GM21381 (cell line): Measurements from ENCODE around the gene ADCY9.
"Not testable (repeated sequence)": the region's sequence is repeated elsewhere in the genome, so short reads cannot be mapped to it uniquely, and the experiment has no call there.

Experiments
- ATAC-seq: cut with Tn5 transposase; IDR thresholded peaks from one replicate; pipeline ENCODE4 v1.9.1; 2021; ENCODE audit warnings: mild to moderate bottlenecking, moderate library complexity; ENCODE audit not compliant: unreplicated experiment

ADCY9 gene

DNA sequence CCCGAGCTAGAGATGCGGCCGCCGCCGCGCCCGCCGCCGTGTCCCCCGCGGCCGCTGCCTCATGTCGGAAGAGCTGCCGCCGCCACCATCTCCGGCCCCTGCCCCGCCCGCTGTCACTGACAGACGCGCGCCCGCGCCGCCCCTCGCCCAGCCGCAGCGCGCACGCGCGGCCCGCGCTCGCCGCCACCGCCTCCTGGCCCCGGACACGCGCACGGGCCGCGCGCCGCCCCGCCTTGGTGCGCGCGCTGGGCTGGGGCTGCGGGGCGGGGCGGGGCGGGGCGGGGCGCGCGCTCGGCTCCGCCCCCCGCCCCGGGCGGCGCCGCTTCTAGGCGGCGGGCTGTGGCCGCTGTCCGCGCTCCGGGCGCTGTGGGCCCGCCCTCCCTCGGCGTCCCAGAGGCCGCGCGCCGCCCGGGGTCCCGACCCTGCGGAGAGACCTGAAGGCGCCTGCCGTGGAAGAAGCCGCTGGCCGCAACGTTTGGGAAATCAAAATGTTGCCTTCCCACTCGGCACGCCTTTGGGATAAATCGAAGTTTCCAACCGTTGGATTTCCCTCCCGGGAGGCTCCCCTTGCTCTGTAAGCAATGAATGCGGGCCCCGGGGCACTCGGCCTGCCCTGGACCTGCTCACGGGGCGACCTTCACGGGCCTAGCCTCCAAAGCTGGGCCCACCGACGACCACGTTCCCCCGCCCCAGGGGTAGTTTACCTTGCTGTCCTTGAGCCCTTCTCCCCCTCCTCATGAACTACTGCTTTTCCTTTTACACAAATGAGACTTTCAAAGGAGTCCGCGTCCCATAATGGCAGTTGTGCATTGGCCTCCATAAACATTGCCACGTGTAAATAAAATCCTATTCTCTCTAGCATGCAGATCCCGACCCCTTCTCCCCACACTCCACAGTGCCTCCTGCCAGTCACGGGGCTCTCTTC is at the start of gene ADCY9:
Gene ADCY9, minus strand, starts transcription at position 118 of the 925 bp plus-strand sequence. CDS start 1,000 bp downstream, outside the sequence.
- peak; percentile 73 for ATAC-seq

DNA sequence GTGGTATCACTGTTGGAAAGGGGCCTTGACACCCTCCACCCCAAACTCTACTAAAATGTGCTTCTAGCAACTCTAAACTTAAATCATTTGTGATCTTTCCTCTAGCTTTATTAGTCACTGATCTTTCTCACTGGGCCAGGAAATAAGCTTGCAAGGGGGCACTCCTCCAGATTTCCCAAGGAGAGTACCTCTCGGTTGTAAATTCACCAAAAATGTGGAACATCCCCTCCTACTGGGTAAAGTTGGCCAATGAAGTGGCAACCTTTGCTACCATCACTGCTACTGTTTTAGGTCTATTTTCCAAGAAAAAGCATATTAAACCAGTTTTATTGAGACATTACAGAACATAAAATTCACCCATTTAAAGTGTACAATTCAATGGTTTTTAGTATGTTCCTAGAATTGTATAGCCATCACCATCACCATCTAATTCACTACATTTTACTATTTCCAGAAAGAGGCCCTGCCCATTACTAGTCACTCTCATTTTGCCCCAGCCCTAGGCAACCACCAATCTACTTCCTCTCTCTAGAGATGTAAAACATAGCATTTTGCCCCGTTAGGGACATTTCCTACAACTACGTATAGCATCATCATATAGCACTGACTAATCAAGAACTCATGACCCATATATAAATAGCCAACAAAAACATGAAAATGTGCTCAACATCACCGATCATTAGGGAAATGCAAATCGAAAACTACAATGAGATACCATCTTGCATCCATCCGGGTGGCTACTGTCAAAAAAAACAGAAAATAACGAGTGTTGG is 44.6 kb upstream of the ADCY9 start:
- no peak for ATAC-seq

DNA sequence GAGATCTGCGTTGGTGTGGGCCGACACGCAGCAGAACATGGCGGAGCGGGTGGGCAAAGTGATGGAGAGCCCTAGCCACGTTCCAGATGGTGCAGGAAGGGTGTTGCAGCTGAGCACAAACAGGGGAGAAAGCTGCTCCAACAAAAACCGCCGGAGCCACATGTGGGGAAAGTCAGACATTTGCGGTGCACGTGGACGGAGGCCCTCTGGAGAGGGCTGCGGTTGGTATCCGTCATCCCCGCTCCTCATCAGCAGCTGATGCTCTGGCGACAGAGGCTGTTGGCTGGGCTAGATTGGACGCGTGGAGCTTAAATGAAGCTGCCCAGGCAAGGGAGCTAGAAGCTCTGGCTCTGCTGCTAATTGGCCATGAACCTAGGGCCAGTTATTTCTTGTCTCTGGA is 43.5 kb upstream of the ADCY9 start:
- no peak for ATAC-seq

DNA sequence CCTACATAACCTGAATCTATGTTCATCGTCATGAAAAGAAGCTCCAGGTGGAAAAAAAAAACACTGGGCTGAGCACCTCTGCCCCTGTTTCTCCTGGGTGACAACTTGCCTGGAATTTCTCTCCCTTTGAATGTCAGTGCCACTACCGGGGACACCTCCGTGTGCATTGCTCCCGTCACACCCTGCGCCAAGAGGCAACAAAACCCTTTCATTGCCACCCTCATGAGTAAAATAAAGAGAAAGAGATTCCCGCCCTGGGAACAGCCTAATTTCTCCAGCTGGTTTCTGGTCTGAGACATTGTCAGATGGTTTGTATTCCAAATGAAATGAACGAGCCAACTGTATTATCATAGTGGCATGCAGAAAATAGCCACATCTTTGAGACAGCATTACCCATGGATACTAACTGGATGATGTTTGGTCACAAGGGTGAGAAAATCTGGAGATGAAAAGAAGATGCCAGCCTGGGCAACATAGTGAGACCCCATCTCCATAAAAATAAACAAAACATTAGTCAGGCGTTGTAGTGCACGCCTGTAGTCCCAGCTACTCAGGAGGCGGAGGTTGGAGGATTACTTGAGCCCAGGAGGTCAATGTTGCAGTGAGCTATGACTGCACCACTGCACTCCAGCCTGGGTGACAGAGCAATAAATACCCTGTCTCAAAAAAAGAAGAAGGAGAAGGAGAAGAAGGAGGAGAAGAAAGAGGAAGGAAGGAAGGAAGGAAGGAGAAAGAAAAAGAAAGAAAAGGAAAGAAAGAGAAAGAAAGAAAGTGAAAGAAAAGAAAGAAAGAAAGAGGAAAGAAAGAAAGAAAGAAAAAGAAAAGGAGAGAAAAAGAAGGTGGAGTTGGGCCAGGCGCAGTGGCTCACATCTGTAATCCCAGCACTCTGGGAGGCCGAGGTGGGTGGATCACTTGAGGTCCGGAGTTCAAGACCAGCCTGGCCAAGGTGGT is 42.2 kb upstream of the ADCY9 start:
- no peak for ATAC-seq

DNA sequence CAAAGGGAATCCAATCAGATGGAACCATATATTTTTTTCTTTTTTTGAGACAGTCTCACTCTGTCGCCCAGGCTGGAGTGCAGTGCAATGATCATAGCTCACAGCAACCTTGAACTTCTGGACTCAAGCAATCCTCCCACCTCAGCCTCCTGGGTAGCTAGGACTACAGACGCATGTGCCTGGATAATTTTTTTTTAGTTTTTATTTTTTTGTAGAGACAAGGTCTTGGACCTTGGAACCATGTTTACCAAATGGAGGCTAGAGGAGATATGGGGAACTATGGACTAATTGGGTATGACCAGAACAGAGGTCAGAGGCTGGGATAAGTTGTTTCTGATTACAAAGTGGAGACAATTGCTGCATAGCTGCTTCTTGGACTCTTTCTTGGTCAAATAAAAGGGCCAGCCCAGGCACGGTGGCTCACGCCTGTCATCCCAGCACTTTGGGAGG is 41.2 kb upstream of the ADCY9 start:
- no peak for ATAC-seq

DNA sequence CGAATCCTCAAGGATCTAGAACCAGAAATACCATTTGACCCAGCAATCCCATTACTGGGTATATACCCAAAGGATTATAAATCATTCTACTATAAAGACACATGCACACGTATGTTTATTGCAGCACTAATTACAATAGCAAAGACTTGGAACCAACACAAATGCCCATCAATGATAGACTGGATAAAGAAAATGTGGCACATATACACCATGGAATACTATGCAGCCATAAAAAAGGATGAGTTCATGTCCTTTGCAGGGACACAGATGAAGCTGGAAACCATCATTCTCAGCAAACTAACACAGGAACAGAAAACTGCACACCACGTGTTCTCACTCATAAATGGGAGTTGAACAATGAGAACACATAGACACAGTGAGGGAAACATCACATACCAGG is 40.3 kb upstream of the ADCY9 start:
- not testable (repeated sequence) for ATAC-seq

DNA sequence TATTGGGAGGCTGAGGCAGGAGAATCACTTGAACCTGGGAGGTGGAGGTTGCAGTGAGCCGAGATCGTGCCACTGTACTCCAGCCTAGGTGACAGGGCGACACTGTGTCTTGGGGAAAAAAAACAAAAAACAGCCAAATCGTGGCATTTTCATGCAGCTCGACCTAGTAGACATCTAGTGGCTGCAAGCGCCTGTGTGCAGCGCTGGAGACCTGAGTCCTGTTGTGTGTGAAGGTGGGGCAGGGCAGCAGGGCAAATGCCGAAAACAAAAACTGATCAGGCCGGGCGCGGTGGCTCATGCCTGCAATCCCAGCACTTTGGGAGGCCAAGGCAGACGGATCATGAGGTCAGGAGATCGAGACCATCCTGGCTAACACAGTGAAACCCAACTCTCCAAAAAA is 37.1 kb upstream of the ADCY9 start:
- not testable (repeated sequence) for ATAC-seq

DNA sequence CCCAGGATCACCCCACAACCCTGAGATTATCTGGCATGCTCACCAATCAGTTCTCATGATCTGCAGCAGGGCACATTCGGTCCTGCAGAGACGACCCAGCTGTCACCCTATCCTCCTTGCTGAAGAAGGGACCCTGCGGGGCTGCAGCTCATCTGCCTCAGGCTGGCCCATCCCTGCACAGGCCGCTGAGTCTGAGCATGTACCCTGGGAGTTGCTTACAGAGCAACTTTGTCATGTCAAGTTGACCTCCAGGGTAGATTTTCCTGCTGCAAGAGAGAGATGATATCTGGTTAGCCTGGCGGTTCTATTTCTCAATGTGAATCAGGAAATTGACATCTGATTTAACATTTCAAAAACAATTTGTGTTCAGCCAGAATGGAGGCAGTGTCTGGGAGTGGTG is 36.0 kb upstream of the ADCY9 start:
- ATAC-seq = no peak

DNA sequence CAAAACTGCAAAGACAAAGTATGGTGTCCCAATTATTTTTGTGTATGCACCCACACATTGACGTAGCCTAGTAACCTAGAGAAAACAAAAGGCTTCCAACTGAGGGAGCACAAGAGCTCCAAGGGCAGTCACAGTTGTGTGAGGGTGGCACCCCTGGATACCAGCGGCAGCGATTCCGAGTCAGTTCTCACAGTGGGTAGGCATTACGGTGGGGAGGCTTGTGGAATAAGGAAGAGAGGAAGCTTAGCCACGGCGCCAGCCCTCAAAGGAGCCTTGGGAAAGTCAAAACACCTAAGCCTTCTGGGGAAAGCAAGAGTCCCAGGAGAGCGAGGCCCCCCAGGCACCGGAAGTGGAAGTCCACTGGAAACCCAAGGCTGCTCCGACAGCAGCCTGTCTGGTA is 31.0 kb upstream of the ADCY9 start:
- no peak for ATAC-seq

DNA sequence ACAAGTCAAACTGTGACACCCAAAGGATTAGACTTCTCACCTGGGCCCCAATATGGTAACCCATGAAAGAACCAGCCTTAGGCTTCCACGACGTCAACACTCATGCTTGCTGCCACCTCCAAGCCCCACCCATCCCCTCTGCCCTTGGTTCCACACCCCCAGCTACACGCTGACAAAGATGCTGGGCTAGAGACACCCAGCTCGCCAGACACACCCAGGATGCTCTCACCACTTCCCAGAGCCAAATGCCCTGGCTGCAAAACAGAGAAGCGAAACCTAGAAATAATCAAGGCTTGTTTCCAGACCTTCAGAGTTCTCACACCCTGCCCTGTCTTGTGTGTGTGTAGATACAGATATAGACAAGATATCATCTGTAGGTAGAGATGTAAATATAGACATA is 26.0 kb upstream of the ADCY9 start:
- ATAC-seq = no peak

DNA sequence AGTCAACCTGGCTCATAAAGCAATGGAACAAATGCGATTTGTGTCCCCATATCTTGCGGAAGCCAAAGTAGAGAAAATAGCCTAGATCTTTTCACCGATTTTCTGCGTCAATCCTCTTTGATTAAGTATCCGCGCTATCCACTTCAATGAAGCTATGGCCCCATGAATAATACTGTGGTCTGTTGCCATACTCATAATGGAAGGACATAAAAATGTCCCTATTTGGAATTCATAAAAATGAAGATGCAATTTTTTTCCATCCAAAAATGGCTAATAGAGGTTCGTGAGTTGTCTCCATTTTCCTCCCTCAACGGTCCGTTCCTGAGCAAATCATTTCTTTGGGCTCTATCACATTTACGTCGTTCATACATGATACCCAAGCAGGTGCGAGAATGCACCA is 25.4 kb upstream of the ADCY9 start:
- no peak for ATAC-seq

DNA sequence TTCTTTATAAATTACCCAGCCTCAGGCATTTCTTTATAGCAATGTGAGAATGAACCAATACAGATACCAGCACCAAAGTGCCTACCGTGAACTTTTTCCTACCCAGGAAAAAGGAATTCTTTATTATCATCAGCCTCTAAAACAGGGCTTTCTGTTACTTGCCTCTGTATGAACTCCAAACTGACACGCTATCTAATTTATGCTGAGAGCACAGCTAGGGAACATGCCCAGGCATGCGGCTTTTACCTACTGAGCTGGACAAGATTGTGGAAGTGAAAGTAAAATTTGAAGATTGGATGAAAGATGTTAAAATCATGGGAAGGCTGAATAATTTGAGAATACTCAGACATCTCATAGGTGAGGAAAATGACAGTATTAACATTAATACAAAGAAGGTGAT is 24.4 kb upstream of the ADCY9 start:
- ATAC-seq = no peak

DNA sequence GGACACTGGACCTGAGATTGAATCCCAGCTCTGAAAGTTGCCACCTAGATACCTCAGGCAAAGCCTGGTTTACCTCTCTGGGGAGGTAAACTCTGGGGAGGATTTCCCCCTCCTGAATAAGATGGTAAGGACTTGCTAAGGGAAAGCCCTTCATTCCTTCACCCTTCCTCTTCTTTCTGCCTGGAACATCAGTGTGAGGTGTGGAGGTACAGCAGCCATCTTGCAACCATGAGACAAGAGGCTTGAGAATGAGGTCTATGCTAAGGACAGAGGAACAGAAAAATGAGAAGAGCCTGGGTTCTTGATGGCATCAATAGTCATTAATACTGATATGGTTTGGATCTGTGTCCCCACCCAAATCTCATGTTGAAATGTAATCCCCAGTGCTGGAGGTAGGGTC is 23.7 kb upstream of the ADCY9 start:
- ATAC-seq = no peak

DNA sequence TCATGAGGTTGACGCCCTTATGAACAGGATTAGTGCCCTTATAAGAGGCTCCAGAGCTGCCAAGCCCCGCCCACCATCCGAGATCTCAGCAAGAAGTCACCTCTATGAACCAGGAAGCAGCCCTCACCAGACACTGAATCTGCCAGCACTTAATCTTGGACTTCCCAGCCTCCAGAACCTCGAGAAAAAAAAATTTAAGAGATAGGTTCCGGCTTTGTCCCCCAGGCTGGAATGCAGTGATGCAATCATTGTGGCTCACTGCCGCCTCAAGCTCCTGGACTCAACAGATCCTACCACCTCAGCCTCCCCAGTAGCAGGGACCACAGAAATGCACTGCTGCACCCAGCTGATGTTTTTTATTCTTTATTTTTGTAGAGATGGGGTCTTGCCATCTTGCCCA is 22.5 kb upstream of the ADCY9 start:
- no peak for ATAC-seq

DNA sequence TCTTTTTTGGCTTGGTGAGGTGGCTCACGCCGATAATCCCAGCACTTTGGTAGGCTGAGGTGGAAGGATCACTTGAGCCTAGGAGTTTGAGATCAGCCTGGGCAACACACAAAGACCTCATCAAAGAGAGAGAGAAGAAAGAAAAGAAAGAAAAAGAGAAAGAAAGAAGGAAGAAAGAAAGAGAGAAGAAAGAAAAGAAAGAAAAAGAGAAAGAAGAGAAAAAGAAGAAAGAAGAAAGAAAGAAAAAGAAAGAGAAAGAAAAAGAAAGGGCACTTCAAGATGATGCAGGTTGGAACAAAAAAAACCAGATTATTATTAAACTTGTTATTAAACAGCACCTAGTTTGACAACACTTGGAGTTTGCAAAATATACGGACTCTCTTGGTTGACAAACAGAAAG is 21.2 kb upstream of the ADCY9 start:
- ATAC-seq = no peak

DNA sequence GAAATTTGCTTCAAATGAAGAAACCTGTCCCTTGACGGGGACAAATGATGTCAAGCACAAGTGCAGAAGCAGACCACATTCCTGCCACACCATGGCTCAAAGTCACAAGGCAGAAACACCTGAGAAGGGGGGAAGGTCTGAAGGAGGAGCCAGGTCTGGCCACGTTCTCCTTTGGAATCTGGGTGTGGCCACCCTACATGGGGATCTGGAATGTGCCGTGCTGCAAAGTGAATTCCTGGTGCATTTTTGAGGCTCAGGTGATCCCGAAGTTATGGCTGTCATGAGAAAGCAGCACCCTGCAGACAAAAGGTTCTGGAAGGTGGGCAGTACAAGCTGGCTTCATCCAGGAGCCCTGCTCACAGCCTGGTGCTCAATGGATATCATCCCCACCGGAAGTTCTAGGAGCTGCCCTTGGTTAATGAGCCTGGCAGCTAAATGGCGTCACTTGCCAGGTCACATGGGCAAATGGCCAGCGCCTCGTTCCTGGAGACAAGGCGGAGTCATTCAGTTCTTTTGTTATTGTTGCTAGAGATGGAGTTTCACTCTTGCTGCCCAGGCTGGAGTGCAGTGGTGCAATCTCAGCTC is 20.1 kb upstream of the ADCY9 start:
- ATAC-seq = no peak

DNA sequence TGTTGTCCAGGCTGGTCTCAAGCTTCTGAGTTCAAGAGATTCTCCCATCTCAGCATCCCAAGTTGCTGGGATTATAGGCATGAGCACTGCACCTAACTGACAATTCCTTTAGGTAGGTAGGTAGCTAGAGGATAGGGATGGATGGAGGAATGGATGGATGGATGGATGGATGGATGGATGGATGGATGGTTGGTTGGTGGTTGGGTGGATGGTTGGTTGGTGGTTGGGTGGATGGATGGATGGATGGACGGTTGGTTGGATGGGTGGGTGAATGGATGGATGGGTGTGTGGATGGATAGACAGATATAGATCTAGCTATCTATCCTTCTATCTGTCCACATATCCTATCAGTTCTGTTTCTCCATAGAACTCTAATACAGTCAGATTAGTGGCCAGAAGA is 19.3 kb upstream of the ADCY9 start:
- ATAC-seq = no peak

DNA sequence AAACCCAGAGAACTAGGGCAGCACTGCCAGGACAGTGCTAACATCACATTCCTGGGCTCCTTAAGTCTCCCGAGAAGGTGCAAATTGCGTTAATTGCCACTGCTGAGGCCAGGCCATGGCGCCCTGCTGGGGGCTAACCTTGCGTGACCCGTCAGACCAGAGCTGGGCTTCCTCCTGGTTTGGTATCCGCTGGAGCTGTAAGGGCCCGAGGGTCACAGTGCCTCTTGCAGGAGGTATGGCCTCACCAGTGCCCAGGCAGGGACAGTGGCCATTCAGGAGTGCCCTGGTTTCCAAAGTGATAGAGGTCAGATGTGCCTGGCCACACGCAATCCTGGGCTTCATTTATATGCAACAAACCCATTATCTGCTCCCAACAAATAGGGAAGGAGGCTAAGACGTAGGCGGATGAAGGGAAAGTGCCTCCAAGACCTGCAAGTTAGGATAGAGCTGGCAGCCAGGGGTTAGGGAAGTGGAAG is 17.7 kb upstream of the ADCY9 start:
- no peak for ATAC-seq

DNA sequence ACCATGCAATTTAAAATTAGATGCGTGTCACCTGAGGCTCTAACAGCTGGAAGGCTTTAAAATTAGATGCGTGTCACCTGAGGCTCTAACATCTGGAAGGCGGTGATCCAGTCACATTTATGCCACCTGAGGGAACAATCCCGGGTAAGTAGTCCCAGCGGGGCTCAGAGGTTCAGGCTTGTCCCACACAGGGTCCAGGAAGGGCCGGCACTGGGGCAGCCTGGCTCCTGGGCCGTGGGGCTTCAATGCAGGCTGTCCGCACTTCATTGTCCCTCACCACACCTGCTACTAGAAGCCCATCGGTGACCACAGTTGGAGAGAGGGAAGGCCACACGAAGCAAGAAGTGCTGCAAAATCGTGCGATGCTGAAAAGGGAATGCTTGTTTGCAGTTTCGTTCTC is 15.4 kb upstream of the ADCY9 start:
- no peak for ATAC-seq

DNA sequence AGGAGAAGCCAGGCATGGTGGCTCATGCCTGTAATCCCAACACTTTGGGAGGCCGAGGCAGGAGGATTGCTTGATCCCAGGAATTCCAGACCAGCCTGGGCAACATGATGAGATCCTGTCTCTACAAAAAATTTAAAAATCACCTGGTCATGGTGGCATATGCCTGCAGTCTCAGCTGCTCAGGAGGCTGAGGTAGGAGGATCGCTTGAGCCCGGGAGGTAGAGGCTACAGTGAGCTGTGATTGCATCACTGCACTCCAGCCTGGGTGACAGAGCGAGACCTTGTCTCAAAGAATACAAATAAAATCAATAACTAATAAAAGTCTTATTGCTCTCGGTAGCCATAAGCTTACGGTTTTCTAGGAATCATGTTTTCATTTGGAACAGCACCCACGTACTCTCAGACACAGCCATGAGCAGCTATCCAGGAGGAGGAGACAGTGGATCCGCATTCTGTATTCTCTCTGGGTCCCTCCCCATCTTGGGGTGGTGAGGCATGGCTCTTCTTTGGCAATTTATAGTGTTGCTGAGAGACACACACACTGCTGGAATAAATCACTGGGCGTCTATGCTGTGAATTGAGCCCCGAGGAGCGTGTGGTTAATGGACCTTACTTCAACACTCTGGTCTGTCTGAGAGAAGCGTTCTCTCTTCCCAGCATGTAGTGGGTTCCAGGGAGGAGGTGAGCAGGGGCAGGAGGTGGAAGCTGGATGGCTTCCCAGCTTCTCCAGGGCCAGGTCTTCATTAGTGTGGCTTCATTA is 8.5 kb upstream of the ADCY9 start:
- no peak for ATAC-seq
